GM23248 (cell line): ENCODE data around the gene TTC3. TPM values are rescaled to one million over a fixed set of nuclear protein-coding genes. Genes with fewer than 3 reads are reported as not detected.

Experiments
- DNase-seq: peaks from one replicate; pipeline ENCODE4 v3.0.0-alpha.2; 2015
- H2AFZ ChIP-seq: fragments of 200-600 bp; sonication (generic); 2 replicates; pipeline ENCODE4 v1.6.1; 2016; ENCODE audit warnings: antibody characterized with exemption
- H3F3A ChIP-seq: fragments of 200-600 bp; sonication (generic); 2 replicates; pipeline ENCODE4 v1.6.1; 2016; ENCODE audit warnings: mild to moderate bottlenecking, antibody characterized with exemption, mixed run types; ENCODE audit not compliant: insufficient read depth
- H3K27ac ChIP-seq: fragments of 200-600 bp; sonication (generic); 2 replicates; pipeline ENCODE4 v1.5.1; 2016; ENCODE audit warnings: mild to moderate bottlenecking
- H3K27me3 ChIP-seq: fragments of 200-600 bp; sonication (generic); replicated peaks from 2 replicates; pipeline ENCODE4 v1.6.1; 2016; ENCODE audit warnings: mild to moderate bottlenecking; ENCODE audit not compliant: insufficient read depth
- H3K36me3 ChIP-seq: fragments of 200-600 bp; sonication (generic); 2 replicates; pipeline ENCODE4 v1.6.1; 2016; ENCODE audit warnings: low read depth, mild to moderate bottlenecking
- H3K4me1 ChIP-seq: fragments of 200-600 bp; sonication (generic); 2 replicates; pipeline ENCODE4 v1.6.1; 2016; ENCODE audit warnings: mild to moderate bottlenecking; ENCODE audit not compliant: insufficient read depth
- H3K4me2 ChIP-seq: fragments of 200-600 bp; sonication (generic); one replicate; pipeline ENCODE4 v1.6.1; 2016; ENCODE audit warnings: mild to moderate bottlenecking; ENCODE audit not compliant: unreplicated experiment
- H3K4me3 ChIP-seq: fragments of 200-600 bp; sonication (generic); 2 replicates; pipeline ENCODE4 v1.5.1; 2016; ENCODE audit warnings: mild to moderate bottlenecking
- H3K79me2 ChIP-seq: fragments of 200-600 bp; sonication (generic); 2 replicates; pipeline ENCODE4 v1.6.1; 2016; ENCODE audit warnings: mild to moderate bottlenecking; ENCODE audit not compliant: insufficient read depth
- H3K9ac ChIP-seq: fragments of 200-600 bp; sonication (generic); 2 replicates; pipeline ENCODE4 v1.6.1; 2016; ENCODE audit warnings: mild to moderate bottlenecking
- H3K9me2 ChIP-seq: fragments of 200-600 bp; sonication (generic); 2 replicates; pipeline ENCODE4 v1.6.1; 2016; ENCODE audit warnings: mixed run types, mild to moderate bottlenecking, moderate library complexity; ENCODE audit not compliant: insufficient read depth
- H3K9me3 ChIP-seq: fragments of 200-600 bp; sonication (generic); one replicate; pipeline ENCODE4 v1.6.1; 2017; ENCODE audit warnings: low read depth
- H4K20me1 ChIP-seq: fragments of 200-600 bp; sonication (generic); 2 replicates; pipeline ENCODE4 v1.6.0; 2016; ENCODE audit not compliant: insufficient read depth
- EZH2 ChIP-seq: fragments of 200-600 bp; sonication (generic); IDR thresholded peaks from 2 replicates; pipeline ENCODE4 v1.6.1; 2018; ENCODE audit warnings: antibody characterized with exemption, mild to moderate bottlenecking; ENCODE audit not compliant: insufficient read depth, poor library complexity, severe bottlenecking
- EZH2phosphoT487 ChIP-seq: fragments of 200-600 bp; sonication (generic); IDR thresholded peaks from 2 replicates; pipeline ENCODE4 v1.6.1; 2018; ENCODE audit warnings: antibody characterized with exemption, moderate library complexity, mild to moderate bottlenecking, low read depth; ENCODE audit not compliant: insufficient read depth
- WGBS, 2 experiments: methylation state at CpG; one replicate each; pipeline ENCODE4 v1.1.6; 2015 to 2017; ENCODE audit warnings: low lambda C conversion rate in 2 of 2, low coverage in 1 of 2; ENCODE audit errors: missing lambda C conversion rate in 2 of 2; 5-methylcytosine and 5-hydroxymethylcytosine counted together
- in situ Hi-C: fragments of 300-500 bp; cut with MboI; formaldehyde crosslinking; loops from 2 replicates; pipeline ENCODE4 v1.15.0; 2020
- polyA plus RNA-seq: library from polyadenylated mRNA; unstranded; fragments of >200 nt; fragmentation: Nextera tagmentation; extraction: Ambion mirVana; gene quantifications from 2 replicates; pipeline ENCODE4 v1.2.1, GENCODE V29; 2016
- total RNA-seq: library from RNA; depleted of rRNA; stranded (reverse); fragments of >200 nt; shearing (Covaris generic); gene quantifications from 2 replicates; pipeline ENCODE4 v1.2.3, GENCODE V29; 2014

Gene TTC3
- total and polyA plus RNA-seq, 2 experiments from 2014 or later, result 204 to 216 TPM

DNA sequence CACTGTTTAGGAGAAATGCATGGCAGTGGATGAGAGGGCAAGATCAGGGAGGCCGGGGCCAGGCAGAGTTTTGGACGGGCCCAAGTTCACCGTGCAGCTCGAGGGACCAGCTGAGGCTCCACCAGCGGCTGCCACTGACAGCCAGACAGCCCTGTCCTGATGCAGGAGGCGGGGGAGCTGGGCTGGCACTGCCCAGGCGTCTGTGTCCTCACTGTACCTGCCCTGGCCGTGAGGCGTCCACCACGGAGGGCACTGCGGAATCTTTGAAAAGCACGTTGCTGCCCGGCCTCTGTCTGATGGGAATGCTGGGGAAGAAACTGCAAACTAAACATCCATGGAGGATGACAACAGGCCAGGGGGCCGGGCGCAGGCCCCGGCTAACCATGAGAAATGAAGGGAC, 158.6 kb downstream of the TTC3 start:
- TF ChIP-seq EZH2phosphoT487 (no peak), EZH2 (no peak)
- in situ Hi-C loops, result no loop called here
- no peak overlapping the region for H3K27ac ChIP-seq

DNA sequence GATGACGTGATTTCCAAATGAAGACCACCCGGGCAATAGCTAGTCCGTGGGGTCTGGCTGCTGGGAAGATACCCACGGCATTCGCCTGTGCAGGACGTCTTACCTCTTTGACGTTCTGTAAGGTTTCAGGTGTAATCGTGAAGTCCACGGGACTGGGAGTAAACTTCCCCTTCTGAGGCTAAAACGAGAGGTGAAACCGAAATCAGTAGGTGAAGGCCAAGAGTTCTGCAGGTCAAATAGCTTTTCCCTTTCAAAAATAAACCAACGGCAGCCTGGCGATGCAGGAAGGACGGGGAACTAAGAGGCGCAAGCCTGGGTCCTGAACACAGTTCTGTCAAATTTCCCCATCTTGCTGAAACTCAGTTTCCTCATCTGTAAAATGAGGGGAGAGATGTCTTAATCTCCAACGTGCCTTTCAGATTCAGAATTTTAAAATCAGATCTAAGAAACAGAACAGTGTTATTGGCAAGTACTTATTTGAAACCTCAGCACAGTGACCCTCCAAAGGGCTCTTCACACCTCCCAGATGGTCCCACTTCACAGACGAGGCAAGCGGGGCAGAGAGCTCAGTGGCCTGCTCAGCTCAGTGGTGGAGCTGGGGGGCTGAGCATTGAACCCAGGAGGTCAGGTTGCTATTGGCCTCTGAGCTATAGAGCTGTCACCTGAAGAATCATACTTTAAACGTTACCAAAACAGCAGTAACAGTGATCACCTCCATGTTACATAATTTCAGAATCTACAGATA, 159.4 kb downstream of the TTC3 start:
- TF ChIP-seq EZH2phosphoT487, result no peak
- no peak for TF ChIP-seq EZH2
- no peaks in the 10 kb centered on the region for H3K27me3 ChIP-seq
- DNase-seq, result no peak
- no peak overlapping the region for H3K9ac ChIP-seq
- no peaks in the 10 kb centered on the region for H3K9me3 ChIP-seq
- in situ Hi-C loops, result no loop called here
- peaks cover 18% of the 10 kb centered on the region for H3K36me3 ChIP-seq
- H3F3A ChIP-seq, result no peaks in the 10 kb centered on the region
- H3K9me2 ChIP-seq, result no peaks in the 10 kb centered on the region
- peaks cover 17% of the 10 kb centered on the region for H3K79me2 ChIP-seq
- no peak overlapping the region for H3K4me3 ChIP-seq
- 90 to 92% methylated on average over 19 of the region's 19 CpGs for WGBS, 2 experiments
- H2AFZ ChIP-seq, result no peak overlapping the region
- H4K20me1 ChIP-seq, result no peaks in the 10 kb centered on the region
- H3K4me2 ChIP-seq, result no peak overlapping the region
- no peak overlapping the region for H3K27ac ChIP-seq
- no peaks in the 10 kb centered on the region for H3K4me1 ChIP-seq

More for the DNA sequence above, 158.6 kb downstream of the TTC3 start:
- Histone ChIP-seq H4K20me1 (no peaks in the 10 kb centered on the region), H3K4me2 (no peak overlapping the region), H3K9me3 (no peaks in the 10 kb centered on the region), H3K4me3 (no peak overlapping the region), H3K79me2 (peaks cover 15% of the 10 kb centered on the region), H3K27me3 (no peaks in the 10 kb centered on the region), H3K9ac (no peak overlapping the region), H2AFZ (no peak overlapping the region), H3K4me1 (no peaks in the 10 kb centered on the region), H3K36me3 (peaks cover 18% of the 10 kb centered on the region), H3F3A (no peaks in the 10 kb centered on the region), H3K9me2 (no peaks in the 10 kb centered on the region)
- no peak for DNase-seq
- whole genome bisulfite sequencing, 2 experiments, result 89 to 94% methylated on average over 16 of the region's 16 CpGs

- Histone ChIP-seq H3K79me2 (peaks cover 27% of the 10 kb centered on the region), H3K9me2 (no peaks in the 10 kb centered on the region), H3K9ac (no peak overlapping the region), H3K36me3 (peaks cover 28% of the 10 kb centered on the region), H3K9me3 (no peaks in the 10 kb centered on the region), H3K4me2 (no peak overlapping the region), H3K27me3 (no peaks in the 10 kb centered on the region), H3K27ac (no peak overlapping the region), H2AFZ (no peak overlapping the region), H4K20me1 (no peaks in the 10 kb centered on the region), H3K4me3 (no peak overlapping the region), H3F3A (no peaks in the 10 kb centered on the region), H3K4me1 (no peaks in the 10 kb centered on the region)
- TF ChIP-seq EZH2, result no peak
- no peak for TF ChIP-seq EZH2phosphoT487
- WGBS, 2 experiments, result 94% methylated on average over 9 of the region's 9 CpGs
- in situ Hi-C loops, result no loop called here
- no peak for DNase-seq
Measured at GRCh38 chr21:37233551-37234146, 160.6 kb downstream of the TTC3 start.

DNA sequence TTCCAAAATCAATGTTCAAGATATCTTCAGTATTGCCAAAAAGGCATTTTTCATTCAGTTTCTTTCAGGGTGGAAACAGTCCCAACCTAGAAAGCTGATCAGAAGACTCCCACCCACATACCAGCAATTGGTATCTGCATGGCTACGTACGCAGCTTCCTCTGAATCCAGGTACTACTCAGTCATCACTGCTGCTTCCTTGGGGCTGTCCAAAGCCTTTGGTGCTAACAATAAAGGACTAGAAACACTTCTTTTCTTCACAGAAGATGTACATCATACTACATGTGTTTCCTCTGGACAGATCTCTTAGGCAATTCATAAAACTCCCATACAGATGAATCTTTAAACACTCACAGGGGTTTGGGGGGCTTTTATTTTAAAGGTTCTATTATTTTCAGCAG, 164.3 kb downstream of the TTC3 start:
- H3K9me3 ChIP-seq, result no peaks in the 10 kb centered on the region
- no peaks in the 10 kb centered on the region for H3K9me2 ChIP-seq
- H3K27me3 ChIP-seq, result no peaks in the 10 kb centered on the region
- no peaks in the 10 kb centered on the region for H3F3A ChIP-seq
- H2AFZ ChIP-seq, result no peak overlapping the region
- no peak overlapping the region for H3K4me2 ChIP-seq
- no peak for DNase-seq
- 93 to 98% methylated on average over 2 of the region's 2 CpGs for WGBS, 2 experiments
- H3K4me3 ChIP-seq, result no peak overlapping the region
- peaks cover 63% of the 10 kb centered on the region for H3K79me2 ChIP-seq
- no peak overlapping the region for H3K27ac ChIP-seq
- TF ChIP-seq EZH2, result no peak
- TF ChIP-seq EZH2phosphoT487, result no peak
- in situ Hi-C loops, result no loop called here
- H4K20me1 ChIP-seq, result no peaks in the 10 kb centered on the region
- no peak overlapping the region for H3K9ac ChIP-seq
- H3K36me3 ChIP-seq, result peaks cover 26% of the 10 kb centered on the region
- H3K4me1 ChIP-seq, result no peaks in the 10 kb centered on the region
